Gastrocnemius medialis (tissue), 4 donors: ENCODE data around the gene RAI1. TPM values are rescaled to one million over a fixed set of nuclear protein-coding genes. Genes with fewer than 3 reads are reported as not detected.

ENCODE experiments used
- ATAC-seq, 2 donors: fragments of 150-250 bp; one replicate each; pipeline ENCODE4 v1.9.1; 2016
- DNase-seq, 2 donors: peaks; one replicate each; pipeline ENCODE4 v3.0.0-alpha.2; 2019
- H3K27ac ChIP-seq, 4 donors: fragments of 200-600 bp; sonication (generic); 1 replicate in 1 of 4; 2 replicates in 3 of 4; pipeline ENCODE4 v1.5.1; 2016 to 2018; ENCODE audit warnings: mild to moderate bottlenecking in 2 of 4, moderate library complexity in 1 of 4
- H3K27me3 ChIP-seq, 3 donors: fragments of 200-600 bp; sonication (generic) in 2 of 3; 1 replicate in 1 of 3; 2 replicates in 2 of 3; pipeline versions ENCODE4 v1.5.1 to v1.6.0; 2016 to 2019; ENCODE audit warnings: mild to moderate bottlenecking in 1 of 3, moderate library complexity in 1 of 3
- H3K36me3 ChIP-seq, 2 donors: fragments of 200-600 bp; sonication (generic) in 1 of 2; one replicate each; pipeline ENCODE4 v1.5.1; 2017 to 2018
- H3K4me1 ChIP-seq, 2 donors: fragments of 200-600 bp; sonication (generic) in 1 of 2; one replicate each; pipeline ENCODE4 v1.5.1; 2016 to 2017; ENCODE audit warnings: mild to moderate bottlenecking in 2 of 2
- H3K4me3 ChIP-seq, 4 donors: fragments of 200-600 bp; sonication (generic) in 3 of 4; 1 replicate in 1 of 4; 2 replicates in 3 of 4; pipeline ENCODE4 v1.5.1; 2016 to 2019; ENCODE audit warnings: mild to moderate bottlenecking in 2 of 4
- H3K9me3 ChIP-seq, 3 donors: fragments of 200-600 bp; sonication (generic) in 2 of 3; 1 replicate in 1 of 3; 2 replicates in 2 of 3; pipeline ENCODE4 v1.5.1; 2016 to 2019
- CTCF ChIP-seq, 5 experiments: fragments of 450-650 bp in 3 of 5; fragments of 200-600 bp in 2 of 5; sonication (generic) in 2 of 5; IDR thresholded peaks in 4 of 5; conservative IDR thresholded peaks in 1 of 5; 1 replicate in 4 of 5; 2 replicates in 1 of 5; pipeline ENCODE4 v1.5.1; 2016 to 2019; ENCODE audit warnings: antibody characterized with exemption in 5 of 5, mild to moderate bottlenecking in 3 of 5, moderate library complexity in 3 of 5
- POLR2A ChIP-seq, 2 donors: fragments of 450-650 bp; IDR thresholded peaks; one replicate each; pipeline ENCODE4 v1.6.1; 2017; ENCODE audit warnings: antibody characterized with exemption in 2 of 2, mild to moderate bottlenecking in 2 of 2, moderate library complexity in 2 of 2
- in situ Hi-C, 4 donors: fragments of 200-750 bp; cut with MboI; loops; one replicate each; pipeline versions ENCODE4 v1.15.0 to v1.8.0; 2017; ENCODE audit warnings: low sequenced_read_pairs in 4 of 4
- intact Hi-C: fragments of 100-400 bp; cut with DNase I; formaldehyde crosslinking; loops from one replicate; pipeline ENCODE4 v1.15.1; 2023; ENCODE audit warnings: low total_unique reads
- total RNA-seq, 4 donors: library from RNA; depleted of rRNA; stranded (reverse); fragments of >200 nt; gene quantifications; one replicate each; pipeline versions ENCODE4 v1.1.0 to v1.2.3, GENCODE V29; 2016

Gene RAI1
- total RNA-seq, 4 donors from 2014 or later = 2.1 to 6.7 (median 4.3) TPM

GRCh38 chr17:17719199-17719940, 38.1 kb downstream of the RAI1 start:
- DNase-seq (no peak), ATAC-seq (no peak)
- Histone ChIP-seq H3K4me3 (no peak overlapping the region), H3K36me3 (no peaks in the 10 kb centered on the region), H3K9me3 (no peaks in the 10 kb centered on the region), H3K27ac (no peak overlapping the region), H3K27me3 (no peaks in the 10 kb centered on the region), H3K4me1 (peaks cover 6 to 18% of the 10 kb centered on the region in 2 donors)
- in situ Hi-C loops (loop anchor here in 1 of 4 donors (25.0 kb wide), 1 partner anchor 107 kb away; no protein-coding TSS in a partner anchor), intact Hi-C loops (no loop called here)
- TF ChIP-seq POLR2A (IDR thresholded peaks at IDR 0.05) (no peak), CTCF (IDR thresholded peaks at IDR 0.05 in 4 of 5, conservative IDR thresholded peaks at IDR 0.05 in 1 of 5) (no peak)

GRCh38 chr17:17719966-17720543, 38.8 kb downstream of the RAI1 start:
- H3K36me3 ChIP-seq = no peaks in the 10 kb centered on the region
- no peaks in the 10 kb centered on the region for H3K9me3 ChIP-seq
- DNase-seq (no peak), ATAC-seq (no peak)
- intact Hi-C loops (no loop called here), in situ Hi-C loops (loop anchor here in 1 of 4 donors (25.0 kb wide), 1 partner anchor 108 kb away; no protein-coding TSS in a partner anchor)
- H3K4me1 ChIP-seq = peaks cover 4 to 19% of the 10 kb centered on the region in 2 donors
- no peak for TF ChIP-seq POLR2A (IDR thresholded peaks at IDR 0.05)
- no peak for TF ChIP-seq CTCF (IDR thresholded peaks at IDR 0.05 in 4 of 5, conservative IDR thresholded peaks at IDR 0.05 in 1 of 5)
- H3K27ac ChIP-seq = no peak overlapping the region
- H3K27me3 ChIP-seq = no peaks in the 10 kb centered on the region
- no peak overlapping the region for H3K4me3 ChIP-seq

DNA sequence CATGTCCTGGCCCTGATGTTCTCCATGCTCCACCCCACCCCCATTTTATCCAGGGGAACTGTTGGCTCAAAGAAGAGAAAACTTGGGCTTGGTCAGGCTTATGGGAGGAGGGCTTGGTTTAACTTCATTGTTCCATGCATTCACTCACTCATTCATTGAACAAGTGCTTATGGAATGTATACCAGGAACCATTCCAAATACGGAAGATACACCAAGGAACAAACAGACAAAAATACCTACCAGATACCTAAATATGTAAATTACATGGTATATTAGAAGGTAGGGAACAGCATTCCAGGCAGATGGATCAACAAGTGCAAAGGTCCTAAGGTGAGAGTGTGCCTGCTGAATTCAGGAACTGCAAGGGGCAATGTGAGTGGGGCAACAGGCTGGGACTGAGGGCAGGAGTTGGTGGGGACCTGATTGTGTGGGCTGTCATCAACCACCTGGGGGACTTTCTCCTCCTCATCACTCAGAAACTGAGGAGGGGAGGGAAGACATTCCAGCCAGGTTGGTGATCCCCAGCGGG, 39.9 kb downstream of the RAI1 start:
- Histone ChIP-seq H3K36me3 (no peaks in the 10 kb centered on the region), H3K4me3 (no peak overlapping the region), H3K27ac (no peak overlapping the region), H3K4me1 (peaks cover 4 to 19% of the 10 kb centered on the region in 2 donors), H3K9me3 (no peaks in the 10 kb centered on the region), H3K27me3 (no peaks in the 10 kb centered on the region)
- no peak for TF ChIP-seq POLR2A (IDR thresholded peaks at IDR 0.05)
- no peak for TF ChIP-seq CTCF (IDR thresholded peaks at IDR 0.05 in 4 of 5, conservative IDR thresholded peaks at IDR 0.05 in 1 of 5)
- in situ Hi-C loops (loop anchor here in 1 of 4 donors (25.0 kb wide), 1 partner anchor 109 kb away; no protein-coding TSS in a partner anchor), intact Hi-C loops (no loop called here)
- DNase-seq (no peak), ATAC-seq (no peak)

DNA sequence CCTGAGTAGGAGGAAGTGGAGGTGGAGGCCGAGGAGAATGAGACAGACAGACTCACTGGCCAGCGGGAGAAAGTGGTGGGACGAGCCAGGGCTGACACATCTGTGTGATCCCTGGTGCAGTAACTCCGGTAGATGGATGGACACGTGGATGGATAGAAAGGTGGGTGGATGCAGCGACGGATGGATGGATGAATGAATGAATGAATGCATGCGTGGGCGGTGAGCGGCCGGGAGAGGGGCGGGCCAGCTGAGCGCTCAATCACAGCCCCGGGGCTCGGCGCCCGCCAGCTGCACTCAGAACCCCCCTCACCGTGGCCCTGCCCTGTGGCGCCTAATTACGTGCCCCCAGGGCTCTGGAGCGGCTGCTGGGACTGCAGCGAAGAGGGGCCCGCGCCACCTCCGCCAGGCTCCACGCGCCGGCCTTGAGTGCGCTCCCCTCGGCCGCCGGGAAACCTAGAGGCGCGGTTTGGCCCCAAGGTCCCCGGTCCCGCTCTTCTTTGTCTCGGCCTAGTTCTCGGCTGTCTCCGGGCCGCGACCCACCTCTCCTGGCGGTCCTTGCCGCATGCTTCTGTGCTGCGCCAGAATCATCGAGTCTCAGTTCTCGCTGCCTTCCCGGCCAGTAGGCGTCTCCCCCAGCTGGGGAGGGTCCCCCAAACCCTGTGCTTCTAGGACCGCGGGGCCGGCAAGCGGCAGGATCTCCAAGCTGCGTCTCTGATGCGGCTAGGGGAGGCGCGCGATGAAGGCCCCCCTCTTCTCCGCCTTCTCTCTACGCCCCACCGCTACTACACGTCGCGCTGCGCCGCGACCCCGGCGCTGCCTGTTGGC, 41.0 kb downstream of the RAI1 start:
- H3K4me3 ChIP-seq = no peak overlapping the region
- no peaks in the 10 kb centered on the region for H3K36me3 ChIP-seq
- no peaks in the 10 kb centered on the region for H3K9me3 ChIP-seq
- no peak for TF ChIP-seq POLR2A (IDR thresholded peaks at IDR 0.05)
- no peak for TF ChIP-seq CTCF (IDR thresholded peaks at IDR 0.05 in 4 of 5, conservative IDR thresholded peaks at IDR 0.05 in 1 of 5)
- H3K27me3 ChIP-seq = no peaks in the 10 kb centered on the region
- H3K27ac ChIP-seq = no peak overlapping the region
- in situ Hi-C loops = loop anchor here in 1 of 4 donors (25.0 kb wide), 1 partner anchor 110 kb away; no protein-coding TSS in a partner anchor
- peaks cover 4 to 19% of the 10 kb centered on the region in 2 donors for H3K4me1 ChIP-seq
- DNase-seq (no peak), ATAC-seq (no peak)
- intact Hi-C loops = no loop called here
